Hepatocyte (in vitro differentiated cells): ENCODE measurements around the gene KCNK18.

ENCODE experiments used
- CTCF ChIP-seq: fragments of 200-600 bp; sonication (generic); IDR thresholded peaks from 2 replicates; pipeline ENCODE4 v1.5.1; 2016; ENCODE audit warnings: antibody characterized with exemption, mild to moderate bottlenecking; ENCODE audit not compliant: poor library complexity
- EZH2 ChIP-seq: fragments of 200-600 bp; sonication (generic); IDR thresholded peaks from 2 replicates; pipeline ENCODE4 v1.6.1; 2016; ENCODE audit warnings: antibody characterized with exemption, mild to moderate bottlenecking, borderline replicate concordance

- TF ChIP-seq CTCF (no peak), EZH2 (no peak)
These were observed 25.3 kb downstream of the KCNK18 start for GRCh38 chr10:117222552-117222951.
